Measurements from ENCODE around the gene HEYL. TPM values are rescaled to one million over a fixed set of nuclear protein-coding genes. Genes with fewer than 3 reads are reported as not detected.

HEYL gene
- total and polyA plus RNA-seq, 9 of the 15 experiments (the other 6 are each of a cell fraction or from before 2014, with no cell fraction given), result 0.13 to 0.89 (median 0.25) TPM

DNA sequence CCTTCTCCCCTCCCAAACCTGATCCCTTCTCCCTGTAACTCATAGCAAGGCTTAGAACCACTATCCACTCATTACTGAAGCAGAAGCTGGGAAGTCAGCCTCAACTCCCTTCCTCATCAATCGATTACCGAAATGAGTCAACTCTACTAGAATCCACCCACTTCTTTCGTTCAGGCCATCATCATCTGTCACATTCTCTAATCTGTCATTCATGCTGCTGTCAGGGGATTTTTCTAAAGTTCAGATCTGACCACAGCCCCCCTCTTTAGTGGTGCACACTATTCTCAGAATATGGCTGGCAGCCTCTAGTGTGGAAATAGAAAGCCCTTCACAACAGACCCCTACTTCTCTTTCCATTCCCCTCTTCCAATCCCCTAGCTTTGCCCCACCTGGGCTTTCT, 27.3 kb upstream of the HEYL start (continued):
- TF ChIP-seq HMGXB4 (CRISPR knock-in tag; IDR thresholded peaks at IDR 0.05) (no peak), ZNF174 (CRISPR knock-in tag; IDR thresholded peaks at IDR 0.05) (no peak), RNF2 (IDR thresholded peaks at IDR 0.05) (no peak)

- Histone ChIP-seq H3K4me2 (ENCODE audit: insufficient read depth, low read length) (peak overlapping the region; percentile 42; the same call in 1 of the 2 replicates), H3K9me3 (replicated peaks; ENCODE audit: control insufficient read depth, insufficient read depth, low read depth, low read length) (no peaks in the 10 kb centered on the region), H3K27me3 (ENCODE audit: control insufficient read depth in 2 of 2, insufficient read depth in 2 of 2, low read length in 2 of 2) (peaks cover 13 to 50% of the 10 kb centered on the region in 2 experiments), H4K20me1 (replicated peaks; ENCODE audit: control insufficient read depth, insufficient read depth, low read length) (no peaks in the 10 kb centered on the region), H3K27ac (ENCODE audit: extremely low read depth, low read depth, low read length) (no peak overlapping the region), H3K4me3 (no peak overlapping the region), H3K4me1 (replicated peaks in 1 of 2; ENCODE audit: control insufficient read depth in 2 of 2, insufficient read depth in 2 of 2, low read length in 2 of 2) (peaks cover 0 to 3% of the 10 kb centered on the region in 2 experiments; a peak in 2 of 5 replicates), H3K79me2 (ENCODE audit: control insufficient read depth, insufficient read depth, low read length) (no peaks in the 10 kb centered on the region), H2AFZ (ENCODE audit: low read depth, low read length) (peak overlapping the region; percentile 65), H3K9ac (ENCODE audit: insufficient read depth in 1 of 2, low read depth in 2 of 2, low read length in 2 of 2) (no peak overlapping the region; a peak in 1 of 4 replicates), H3K36me3 (ENCODE audit: control insufficient read depth, insufficient read depth, low read length) (no peaks in the 10 kb centered on the region), H3K9me1 (ENCODE audit: control insufficient read depth, insufficient read depth, low read length) (peaks cover 2% of the 10 kb centered on the region)
- intact Hi-C loops (cut with micrococcal nuclease), result no loop called here
- ChIA-PET POLR2A (no interaction called here), CTCF (ENCODE audit: low intra/inter-chr PET ratio) (no interaction called here)
- FAIRE-seq (peak; percentile 81), DNase-seq (ENCODE audit: extremely low read depth in 1 of 4, low spot score in 3 of 4) (peak; percentile 47 to 78 (median 56)), ATAC-seq (peak; percentile 91)
- no TSS peak for BruUV-seq (replicated peaks)
- in situ Hi-C loops (cut with MboI), result no loop called here
- WGBS (ENCODE audit: insufficient coverage, low coverage, missing lambda C conversion rate), result 19% methylated on average over 8 of the region's 8 CpGs
- TF ChIP-seq USF1 (CRISPR knock-in tag; IDR thresholded peaks at IDR 0.05), result peak; percentile 38; the same call in 1 of the 2 replicates
- TF ChIP-seq, protein P1, sequence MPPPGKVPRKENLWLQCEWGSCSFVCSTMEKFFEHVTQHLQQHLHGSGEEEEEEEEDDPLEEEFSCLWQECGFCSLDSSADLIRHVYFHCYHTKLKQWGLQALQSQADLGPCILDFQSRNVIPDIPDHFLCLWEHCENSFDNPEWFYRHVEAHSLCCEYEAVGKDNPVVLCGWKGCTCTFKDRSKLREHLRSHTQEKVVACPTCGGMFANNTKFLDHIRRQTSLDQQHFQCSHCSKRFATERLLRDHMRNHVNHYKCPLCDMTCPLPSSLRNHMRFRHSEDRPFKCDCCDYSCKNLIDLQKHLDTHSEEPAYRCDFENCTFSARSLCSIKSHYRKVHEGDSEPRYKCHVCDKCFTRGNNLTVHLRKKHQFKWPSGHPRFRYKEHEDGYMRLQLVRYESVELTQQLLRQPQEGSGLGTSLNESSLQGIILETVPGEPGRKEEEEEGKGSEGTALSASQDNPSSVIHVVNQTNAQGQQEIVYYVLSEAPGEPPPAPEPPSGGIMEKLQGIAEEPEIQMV (tag; conservative IDR thresholded peaks at IDR 0.05; ENCODE audit: low read depth), result no peak
- no peak for TF ChIP-seq HMG20A (CRISPR knock-in tag; conservative IDR thresholded peaks at IDR 0.05)
- TF ChIP-seq, protein P2, sequence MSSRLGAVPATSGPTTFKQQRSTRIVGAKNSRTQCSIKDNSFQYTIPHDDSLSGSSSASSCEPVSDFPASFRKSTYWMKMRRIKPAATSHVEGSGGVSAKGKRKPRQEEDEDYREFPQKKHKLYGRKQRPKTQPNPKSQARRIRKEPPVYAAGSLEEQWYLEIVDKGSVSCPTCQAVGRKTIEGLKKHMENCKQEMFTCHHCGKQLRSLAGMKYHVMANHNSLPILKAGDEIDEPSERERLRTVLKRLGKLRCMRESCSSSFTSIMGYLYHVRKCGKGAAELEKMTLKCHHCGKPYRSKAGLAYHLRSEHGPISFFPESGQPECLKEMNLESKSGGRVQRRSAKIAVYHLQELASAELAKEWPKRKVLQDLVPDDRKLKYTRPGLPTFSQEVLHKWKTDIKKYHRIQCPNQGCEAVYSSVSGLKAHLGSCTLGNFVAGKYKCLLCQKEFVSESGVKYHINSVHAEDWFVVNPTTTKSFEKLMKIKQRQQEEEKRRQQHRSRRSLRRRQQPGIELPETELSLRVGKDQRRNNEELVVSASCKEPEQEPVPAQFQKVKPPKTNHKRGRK (tag; IDR thresholded peaks at IDR 0.05), result no peak
- TF ChIP-seq WHSC1 (IDR thresholded peaks at IDR 0.05; ENCODE audit: low read length), result no peak
- 0 out of 2 replicates have a peak, but pooled peaks have one; percentile 8 for TF ChIP-seq STAG1 (CRISPR knock-in tag; IDR thresholded peaks at IDR 0.05; ENCODE audit: borderline replicate concordance)
- no peak for TF ChIP-seq IFI16 (CRISPR knock-in tag; IDR thresholded peaks at IDR 0.05)
- TF ChIP-seq, protein P3, sequence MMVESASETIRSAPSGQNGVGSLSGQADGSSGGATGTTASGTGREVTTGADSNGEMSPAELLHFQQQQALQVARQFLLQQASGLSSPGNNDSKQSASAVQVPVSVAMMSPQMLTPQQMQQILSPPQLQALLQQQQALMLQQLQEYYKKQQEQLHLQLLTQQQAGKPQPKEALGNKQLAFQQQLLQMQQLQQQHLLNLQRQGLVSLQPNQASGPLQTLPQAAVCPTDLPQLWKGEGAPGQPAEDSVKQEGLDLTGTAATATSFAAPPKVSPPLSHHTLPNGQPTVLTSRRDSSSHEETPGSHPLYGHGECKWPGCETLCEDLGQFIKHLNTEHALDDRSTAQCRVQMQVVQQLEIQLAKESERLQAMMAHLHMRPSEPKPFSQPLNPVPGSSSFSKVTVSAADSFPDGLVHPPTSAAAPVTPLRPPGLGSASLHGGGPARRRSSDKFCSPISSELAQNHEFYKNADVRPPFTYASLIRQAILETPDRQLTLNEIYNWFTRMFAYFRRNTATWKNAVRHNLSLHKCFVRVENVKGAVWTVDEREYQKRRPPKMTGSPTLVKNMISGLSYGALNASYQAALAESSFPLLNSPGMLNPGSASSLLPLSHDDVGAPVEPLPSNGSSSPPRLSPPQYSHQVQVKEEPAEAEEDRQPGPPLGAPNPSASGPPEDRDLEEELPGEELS (CRISPR knock-in tag; IDR thresholded peaks at IDR 0.05; ENCODE audit: borderline replicate concordance), result no peak
- peak; percentile 36 for TF ChIP-seq NFYB (IDR thresholded peaks at IDR 0.05; ENCODE audit: extremely low read depth, insufficient read length)
- TF ChIP-seq FOS (IDR thresholded peaks at IDR 0.05; ENCODE audit: extremely low read depth, insufficient read length), result peak; percentile 24
- no peak for TF ChIP-seq TRIM28 (IDR thresholded peaks at IDR 0.05)
Observed at GRCh38 chr1:39663559-39663958, 24.1 kb upstream of the HEYL start.

Data from K562 (cell line).